Left cardiac atrium (tissue), 4 donors: ENCODE measurements around the gene TSN. TPM values are rescaled to one million over a fixed set of nuclear protein-coding genes. Genes with fewer than 3 reads are reported as not detected.
"Not testable (repeated sequence)": the region's sequence is repeated elsewhere in the genome, so short reads cannot be mapped to it uniquely, and the experiment has no call there.

ENCODE experiments used
- ATAC-seq, 2 donors: fragments of 200-7000 bp; cut with Tn5 transposase; one replicate each; pipeline ENCODE4 v1.9.1; 2020; ENCODE audit warnings: mild to moderate bottlenecking in 2 of 2, moderate library complexity in 2 of 2
- DNase-seq: peaks from one replicate; pipeline ENCODE4 v3.0.0-alpha.2; 2020
- intact Hi-C, 2 donors: fragments of 100-400 bp; cut with DNase I; formaldehyde crosslinking; loops; one replicate each; pipeline versions ENCODE4 v1.14.1 to v1.15.1; 2022 to 2023
- total RNA-seq, 2 donors: library from RNA; stranded (reverse); fragmentation: NEBNext Ultra II Directional; extraction: Animal tissue kit (Norgen Biotek cat#: 25700); gene quantifications; one replicate each; pipeline ENCODE4 v1.2.1, GENCODE V29; 2021
- donor health status: DM: no; HTN: yes; CAD: no.
- donor health status: DM: no; HTN: yes; CAD: no; lungs with severe emphysema.
- donor health status: DM: yes; HTN: yes; CAD: no.
- donor health status: Dilated cardiomyopathy.

TSN gene
- total RNA-seq, 2 donors from 2014 or later, result 35.5 to 45.6 TPM

GRCh38 chr2:121791290-121791689 is 35.8 kb downstream of the TSN start:
- intact Hi-C loops, result no loop called here
- ATAC-seq (no peak), DNase-seq (no peak)

- intact Hi-C loops, result no loop called here
- DNase-seq (no peak), ATAC-seq (no peak)
These were observed 36.4 kb downstream of the TSN start for GRCh38 chr2:121791801-121792221.

GRCh38 chr2:121793816-121794215 is 38.4 kb downstream of the TSN start:
- DNase-seq, result no peak
- ATAC-seq, result no peak
- intact Hi-C loops, result no loop called here

- DNase-seq, result no peak
- no peak for ATAC-seq
- intact Hi-C loops, result no loop called here
These were observed 38.8 kb downstream of the TSN start for GRCh38 chr2:121794233-121794632.

GRCh38 chr2:121796239-121796638 is 40.8 kb downstream of the TSN start:
- no peak for ATAC-seq
- intact Hi-C loops, result no loop called here
- no peak for DNase-seq

- no peak for ATAC-seq
- intact Hi-C loops, result no loop called here
- no peak for DNase-seq
These were observed 43.2 kb downstream of the TSN start for GRCh38 chr2:121798617-121799016.

GRCh38 chr2:121801916-121802315 is 46.5 kb downstream of the TSN start:
- intact Hi-C loops, result no loop called here
- DNase-seq (no peak), ATAC-seq (no peak)

- intact Hi-C loops, result no loop called here
- no peak for DNase-seq
- no peak for ATAC-seq
These were observed 48.1 kb downstream of the TSN start for GRCh38 chr2:121803503-121803902.

- DNase-seq, result no peak
- no peak for ATAC-seq
- intact Hi-C loops, result no loop called here
These were observed 48.9 kb downstream of the TSN start for GRCh38 chr2:121804340-121804739.

GRCh38 chr2:121804997-121805765 is 49.7 kb downstream of the TSN start:
- intact Hi-C loops, result no loop called here
- ATAC-seq, result no peak
- DNase-seq, result no peak

GRCh38 chr2:121805766-121806143 is 50.3 kb downstream of the TSN start:
- intact Hi-C loops, result no loop called here
- DNase-seq (no peak), ATAC-seq (no peak)

GRCh38 chr2:121807771-121808170 is 52.3 kb downstream of the TSN start:
- DNase-seq, ATAC-seq, intact Hi-C loops: not testable (repeated sequence)

GRCh38 chr2:121809607-121810006 is 54.2 kb downstream of the TSN start:
- DNase-seq (no peak), ATAC-seq (no peak)
- intact Hi-C loops, result loop anchor here in 1 of 2 donors (10.0 kb wide), 1 partner anchor 165 kb away; no protein-coding TSS in a partner anchor

GRCh38 chr2:121810959-121811853 is 55.8 kb downstream of the TSN start:
- DNase-seq, result peak; percentile 70
- peak; percentile 79 to 92 for ATAC-seq
- intact Hi-C loops, result loop anchor here in 1 of 2 donors (10.0 kb wide), 1 partner anchor 164 kb away; no protein-coding TSS in a partner anchor

GRCh38 chr2:121813083-121813482 is 57.6 kb downstream of the TSN start:
- intact Hi-C loops, result loop anchor here in 1 of 2 donors (10.0 kb wide), 1 partner anchor 162 kb away; no protein-coding TSS in a partner anchor
- not testable (repeated sequence) for ATAC-seq, DNase-seq

GRCh38 chr2:121815216-121815615 is 59.8 kb downstream of the TSN start:
- intact Hi-C loops, result loop anchor here in 1 of 2 donors (10.0 kb wide), 1 partner anchor 160 kb away; no protein-coding TSS in a partner anchor
- no peak for ATAC-seq
- no peak for DNase-seq

GRCh38 chr2:121816797-121817196 is 61.3 kb downstream of the TSN start:
- ATAC-seq (no peak), DNase-seq (no peak)
- intact Hi-C loops, result loop anchor here in 1 of 2 donors (10.0 kb wide), 1 partner anchor 158 kb away; no protein-coding TSS in a partner anchor

- DNase-seq, ATAC-seq: not testable (repeated sequence)
- intact Hi-C loops, result loop anchor here in 1 of 2 donors (10.0 kb wide), 1 partner anchor 157 kb away; no protein-coding TSS in a partner anchor
These were observed 61.9 kb downstream of the TSN start for GRCh38 chr2:121817304-121817703.
